ENCODE data around the gene MMP1.
"Not testable (repeated sequence)": the region's sequence is repeated elsewhere in the genome, so short reads cannot be mapped to it uniquely, and the experiment has no call there.

MMP1 gene

GRCh38 chr11:102762361-102762767 is 35.6 kb downstream of the MMP1 start:
- DNase-seq (ENCODE audit: low spot score) = no peak
- no peak for TF ChIP-seq CTCF (IDR thresholded peaks at IDR 0.05; ENCODE audit: extremely low read depth, missing control alignments)

GRCh38 chr11:102761646-102762238 is 36.2 kb downstream of the MMP1 start:
- no peak for DNase-seq (ENCODE audit: low spot score)
- TF ChIP-seq CTCF (IDR thresholded peaks at IDR 0.05; ENCODE audit: extremely low read depth, missing control alignments) = no peak

- TF ChIP-seq CTCF (IDR thresholded peaks at IDR 0.05; ENCODE audit: extremely low read depth, missing control alignments) = no peak
- DNase-seq (ENCODE audit: low spot score) = no peak
These were observed 37.5 kb downstream of the MMP1 start for GRCh38 chr11:102760344-102761035.

GRCh38 chr11:102757823-102758549 is 40.0 kb downstream of the MMP1 start:
- TF ChIP-seq CTCF (IDR thresholded peaks at IDR 0.05; ENCODE audit: extremely low read depth, missing control alignments) = no peak
- no peak for DNase-seq (ENCODE audit: low spot score)

- DNase-seq (ENCODE audit: low spot score) = no peak
- TF ChIP-seq CTCF (IDR thresholded peaks at IDR 0.05; ENCODE audit: extremely low read depth, missing control alignments) = no peak
These were observed 44.7 kb downstream of the MMP1 start for GRCh38 chr11:102753267-102753666.

- DNase-seq (ENCODE audit: low spot score) = no peak
- TF ChIP-seq CTCF (IDR thresholded peaks at IDR 0.05; ENCODE audit: extremely low read depth, missing control alignments) = no peak
These were observed 46.3 kb downstream of the MMP1 start for GRCh38 chr11:102751673-102752072.

GRCh38 chr11:102749101-102749722 is 48.7 kb downstream of the MMP1 start:
- TF ChIP-seq CTCF (IDR thresholded peaks at IDR 0.05; ENCODE audit: extremely low read depth, missing control alignments) = no peak
- DNase-seq (ENCODE audit: low spot score) = no peak

- not testable (repeated sequence) for DNase-seq (ENCODE audit: low spot score)
These were observed 51.0 kb downstream of the MMP1 start for GRCh38 chr11:102746746-102747578.
